ENCODE measurements around the gene NACC2.

- TF ChIP-seq CTCF (optimal IDR thresholded peaks at IDR 0.05 in 1 of 3, IDR thresholded peaks at IDR 0.05 in 1 of 3, conservative IDR thresholded peaks at IDR 0.05 in 1 of 3; ENCODE audit: extremely low read depth in 1 of 3, insufficient read depth in 2 of 3, low read length in 3 of 3) (no peak), EZH2 (IDR thresholded peaks at IDR 0.05; ENCODE audit: low read length) (no peak)
Measured at GRCh38 chr9:136054798-136055714, 40.0 kb downstream of the NACC2 start.
